MM.1S (cell line): Measurements from ENCODE around the gene SH3TC1.

Experiments used
- EZH2phosphoT487 ChIP-seq: fragments of 300-600 bp; sonication (generic); IDR thresholded peaks from 2 replicates; pipeline ENCODE4 v1.6.1; 2018; ENCODE audit warnings: antibody characterized with exemption, low read length
- TF ChIP-seq, protein P1 (sequence below): fragments of 300-600 bp; sonication (generic); IDR thresholded peaks from 2 replicates; pipeline ENCODE4 v1.5.1; 2016; ENCODE audit warnings: antibody characterized with exemption, low read length, mixed read lengths

- TF ChIP-seq, protein P1, sequence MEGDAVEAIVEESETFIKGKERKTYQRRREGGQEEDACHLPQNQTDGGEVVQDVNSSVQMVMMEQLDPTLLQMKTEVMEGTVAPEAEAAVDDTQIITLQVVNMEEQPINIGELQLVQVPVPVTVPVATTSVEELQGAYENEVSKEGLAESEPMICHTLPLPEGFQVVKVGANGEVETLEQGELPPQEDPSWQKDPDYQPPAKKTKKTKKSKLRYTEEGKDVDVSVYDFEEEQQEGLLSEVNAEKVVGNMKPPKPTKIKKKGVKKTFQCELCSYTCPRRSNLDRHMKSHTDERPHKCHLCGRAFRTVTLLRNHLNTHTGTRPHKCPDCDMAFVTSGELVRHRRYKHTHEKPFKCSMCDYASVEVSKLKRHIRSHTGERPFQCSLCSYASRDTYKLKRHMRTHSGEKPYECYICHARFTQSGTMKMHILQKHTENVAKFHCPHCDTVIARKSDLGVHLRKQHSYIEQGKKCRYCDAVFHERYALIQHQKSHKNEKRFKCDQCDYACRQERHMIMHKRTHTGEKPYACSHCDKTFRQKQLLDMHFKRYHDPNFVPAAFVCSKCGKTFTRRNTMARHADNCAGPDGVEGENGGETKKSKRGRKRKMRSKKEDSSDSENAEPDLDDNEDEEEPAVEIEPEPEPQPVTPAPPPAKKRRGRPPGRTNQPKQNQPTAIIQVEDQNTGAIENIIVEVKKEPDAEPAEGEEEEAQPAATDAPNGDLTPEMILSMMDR, result no peak
- no peak for TF ChIP-seq EZH2phosphoT487
Measured at GRCh38 chr4:8195431-8195830, 3.7 kb upstream of the SH3TC1 start.
